ENCODE measurements around the gene KRTAP10-10.
"Not testable (repeated sequence)": the region's sequence is repeated elsewhere in the genome, so short reads cannot be mapped to it uniquely, and the experiment has no call there.

Gene KRTAP10-10

DNA sequence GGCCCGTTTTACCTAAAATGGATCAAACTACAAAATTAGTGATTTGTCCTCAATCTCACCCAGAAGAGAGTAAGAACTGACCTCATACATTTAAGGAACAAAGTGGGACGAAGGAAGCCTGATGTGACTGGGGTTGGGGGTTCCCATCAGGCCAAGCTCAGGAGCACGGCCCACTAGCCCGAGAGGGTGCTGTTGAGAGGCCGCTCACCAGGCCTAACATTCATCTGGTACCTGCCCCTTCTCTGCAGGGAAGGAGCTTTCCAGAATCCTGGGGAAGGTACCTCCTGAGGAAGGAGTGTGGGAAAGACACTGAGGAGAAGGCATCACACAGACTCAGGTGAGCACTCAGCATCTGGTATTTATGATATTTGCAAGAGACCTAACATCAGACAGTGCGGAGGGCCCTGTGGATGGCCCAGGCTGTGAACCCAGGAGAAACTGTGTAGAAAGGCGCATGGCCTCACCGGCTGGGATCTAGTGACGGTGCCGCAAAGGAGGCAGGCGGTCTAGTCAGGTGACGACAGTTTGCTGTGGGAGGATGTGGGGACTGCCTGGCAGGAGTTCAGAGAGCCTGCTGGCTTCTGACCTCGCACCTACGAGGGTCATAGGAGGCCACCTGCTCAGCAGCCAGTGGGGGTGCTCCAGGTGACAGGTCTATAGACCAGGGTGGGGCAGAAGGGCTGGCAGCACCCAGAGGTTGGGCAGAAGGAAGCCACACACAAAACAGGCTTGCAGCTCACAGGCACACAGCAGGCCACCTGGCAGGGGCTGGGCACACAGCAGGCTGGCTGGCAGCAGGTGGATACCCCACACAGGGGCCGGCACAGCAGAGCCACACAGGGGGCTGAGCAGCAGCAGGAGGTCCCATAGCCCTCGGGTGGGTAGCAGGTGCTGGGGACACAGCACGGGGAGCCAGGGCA, 16.8 kb downstream of the KRTAP10-10 start:
- DNase-seq: peak; percentile 27

GRCh38 chr21:44654576-44655175, 17.5 kb downstream of the KRTAP10-10 start, which contains the start of gene KRTAP12-4:
KRTAP12-4 (minus strand) TSS chr21:44654659; CDS start chr21:44654614, 45 bp downstream.
- DNase-seq: no peak

DNA sequence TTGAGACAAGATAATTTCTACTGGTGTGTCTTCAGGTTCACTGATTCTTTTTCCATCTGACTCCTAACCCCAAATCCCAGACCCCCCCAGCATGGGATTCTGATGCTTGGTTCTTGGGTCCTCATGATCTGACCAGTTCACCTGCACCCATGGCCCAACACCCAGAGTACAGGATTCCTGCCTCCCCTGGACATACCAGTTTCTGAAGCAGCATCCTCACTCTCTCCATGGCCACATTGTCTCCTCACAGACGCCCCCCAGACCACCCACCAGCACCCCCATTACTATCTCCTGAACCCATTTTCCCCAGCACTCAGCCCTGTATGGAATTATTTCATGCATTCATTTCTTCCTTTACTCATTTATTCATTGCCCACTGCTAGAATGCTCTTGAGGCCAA, 19.7 kb downstream of the KRTAP10-10 start:
- no peak for DNase-seq

DNA sequence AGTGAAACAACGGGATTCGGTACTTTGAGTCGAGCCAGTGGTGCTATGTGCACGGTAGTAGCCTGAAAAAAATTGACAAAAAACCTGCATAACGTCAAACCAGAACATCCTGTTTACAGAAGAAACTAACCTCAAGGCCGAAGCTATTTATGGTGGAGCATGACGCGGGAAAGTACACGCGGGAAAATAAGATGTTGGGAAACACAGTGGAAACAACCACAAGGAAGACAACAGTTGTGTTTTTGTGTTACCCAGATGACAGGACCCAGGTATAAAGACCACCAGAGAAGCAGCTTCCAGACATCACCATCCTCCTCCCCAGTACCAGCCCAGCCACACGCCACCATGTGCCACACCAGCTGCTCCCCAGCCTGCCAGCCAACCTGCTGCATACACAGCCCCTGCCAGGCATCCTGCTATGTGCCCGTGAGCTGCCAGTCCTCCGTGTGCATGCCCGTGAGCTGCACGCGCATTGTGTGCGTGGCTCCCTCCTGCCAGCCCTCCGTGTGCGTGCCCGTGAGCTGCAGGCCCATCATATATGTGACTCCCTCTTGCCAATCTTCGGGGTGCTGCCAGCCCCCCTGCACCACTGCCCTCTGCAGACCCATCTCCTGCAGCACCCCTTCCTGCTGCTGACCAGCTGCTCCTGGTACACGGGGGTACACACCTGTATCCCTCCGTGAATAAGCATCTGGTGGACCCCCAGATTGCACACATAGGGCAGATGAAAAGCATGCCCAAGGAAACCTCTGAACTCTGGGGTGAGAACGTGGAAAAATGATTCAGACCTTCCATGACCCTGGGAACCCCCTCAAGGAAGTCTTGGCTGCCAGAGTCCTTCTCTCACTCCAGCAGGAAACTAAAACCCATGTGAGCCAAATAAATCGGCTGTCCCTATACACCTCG, 20.7 kb downstream of the KRTAP10-10 start, which contains the start of gene KRTAP12-3:
Gene KRTAP12-3, plus strand, starts transcription at position 298 of the 906 bp plus-strand sequence. Its CDS starts 48 bp downstream, at position 346.
- DNase-seq: no peak

DNA sequence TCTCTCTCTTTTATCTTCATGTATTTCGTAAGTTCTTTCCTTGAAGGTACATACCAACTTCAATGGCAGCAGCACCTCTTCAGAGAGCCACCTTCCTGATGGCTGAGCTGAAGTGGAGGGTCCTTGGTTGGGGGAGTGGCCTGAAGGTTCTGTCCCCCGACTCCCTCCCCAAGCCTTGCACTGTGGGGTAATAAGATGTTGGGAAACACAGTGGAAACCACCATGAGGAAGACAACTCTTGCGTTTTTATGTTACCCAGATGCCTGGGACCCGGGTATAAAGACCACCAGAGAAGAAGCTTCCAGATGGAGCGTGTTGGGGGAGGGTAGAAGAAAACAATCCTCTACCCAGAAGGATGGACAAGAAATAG, 21.4 kb downstream of the KRTAP10-10 start:
- DNase-seq: no peak

DNA sequence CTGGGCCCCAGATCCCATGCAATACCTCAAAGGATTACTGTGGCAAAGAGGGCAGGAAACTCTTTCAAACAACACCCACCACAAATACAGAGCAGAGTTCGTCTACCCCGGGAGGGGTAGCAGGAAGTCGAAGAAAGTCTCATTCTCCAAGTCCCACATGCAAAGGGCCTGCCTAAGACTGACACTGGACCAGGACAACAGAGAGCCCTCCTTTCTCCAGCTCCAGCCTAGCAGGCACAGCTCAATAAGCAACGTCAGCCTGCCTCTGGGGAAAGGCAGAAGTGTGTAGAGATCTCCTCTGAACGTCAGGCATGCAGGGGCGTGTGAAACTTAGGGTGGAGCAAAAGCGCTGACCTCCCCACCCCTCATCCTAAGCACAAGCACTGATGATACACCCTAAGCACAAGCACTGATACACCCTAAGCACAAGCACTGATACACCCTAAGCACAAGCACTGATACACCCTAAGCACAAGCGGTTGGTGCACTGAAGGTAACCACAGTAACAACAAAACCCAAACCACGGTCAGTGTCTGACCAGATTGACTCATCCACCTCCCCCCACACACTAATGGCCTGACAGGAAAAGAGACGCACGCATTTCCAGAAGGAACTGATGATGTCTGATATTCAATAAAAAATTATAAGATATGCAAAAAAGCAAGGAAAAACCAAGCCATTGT, 21.9 kb downstream of the KRTAP10-10 start:
- no peak for DNase-seq

DNA sequence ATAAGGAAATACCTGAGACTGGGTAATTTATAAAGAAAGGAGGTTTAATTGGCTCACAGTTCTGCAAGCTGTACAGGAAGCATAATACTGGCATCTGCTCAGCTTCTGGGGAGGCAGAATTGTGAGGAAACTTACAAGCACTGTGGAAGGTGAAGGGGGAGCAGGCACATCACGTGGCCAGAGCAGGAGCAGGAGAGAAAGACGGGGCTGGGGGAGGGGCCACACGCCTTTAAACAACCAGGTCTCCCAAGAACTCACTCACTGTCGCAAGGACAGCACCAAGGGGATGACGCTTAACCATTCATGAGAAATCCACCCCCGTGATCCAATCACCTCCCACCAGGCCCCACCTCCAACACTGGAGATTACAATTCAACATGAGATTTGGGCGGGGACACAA, 24.4 kb downstream of the KRTAP10-10 start:
- DNase-seq: not testable (repeated sequence)

DNA sequence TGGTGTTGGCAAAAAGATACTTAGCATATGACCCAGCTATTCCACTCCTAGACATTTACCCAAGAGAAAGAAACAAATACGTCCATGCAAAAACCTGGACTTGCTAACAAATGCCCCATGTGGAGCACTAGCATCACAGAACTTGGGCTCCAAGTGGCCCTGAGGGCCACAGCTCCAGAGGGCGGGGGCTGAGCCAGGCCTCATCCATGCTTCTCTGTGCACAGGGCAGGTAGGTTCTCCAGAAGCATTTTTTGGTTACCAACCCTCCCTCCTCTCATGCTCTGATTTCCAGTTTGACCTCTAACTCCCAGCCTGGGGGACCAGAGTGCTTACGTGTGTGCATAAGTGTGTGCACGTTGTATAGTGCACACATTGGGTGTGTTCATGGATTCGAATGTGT, 27.5 kb downstream of the KRTAP10-10 start:
- DNase-seq: no peak

- no peak for DNase-seq
Observed at GRCh38 chr21:44666401-44667320, 29.5 kb downstream of the KRTAP10-10 start, which contains the start of gene KRTAP12-2. KRTAP12-2 (minus strand) TSS chr21:44666927; CDS start chr21:44666886, 41 bp downstream.

- no peak for DNase-seq
Observed at GRCh38 chr21:44667612-44668011, 30.5 kb downstream of the KRTAP10-10 start.

GRCh38 chr21:44670642-44671432, 33.7 kb downstream of the KRTAP10-10 start:
- DNase-seq: no peak

- no peak for DNase-seq
Observed at GRCh38 chr21:44671911-44672310, 34.8 kb downstream of the KRTAP10-10 start.

- DNase-seq: no peak
Observed at GRCh38 chr21:44677881-44678280, 40.7 kb downstream of the KRTAP10-10 start.

GRCh38 chr21:44681152-44681551, 44.0 kb downstream of the KRTAP10-10 start:
- DNase-seq: no peak

GRCh38 chr21:44681861-44682579, 44.9 kb downstream of the KRTAP10-10 start, which contains the start of gene KRTAP12-1:
KRTAP12-1 (minus strand) TSS chr21:44682163; CDS start chr21:44682123, 40 bp downstream.
- no peak for DNase-seq

DNA sequence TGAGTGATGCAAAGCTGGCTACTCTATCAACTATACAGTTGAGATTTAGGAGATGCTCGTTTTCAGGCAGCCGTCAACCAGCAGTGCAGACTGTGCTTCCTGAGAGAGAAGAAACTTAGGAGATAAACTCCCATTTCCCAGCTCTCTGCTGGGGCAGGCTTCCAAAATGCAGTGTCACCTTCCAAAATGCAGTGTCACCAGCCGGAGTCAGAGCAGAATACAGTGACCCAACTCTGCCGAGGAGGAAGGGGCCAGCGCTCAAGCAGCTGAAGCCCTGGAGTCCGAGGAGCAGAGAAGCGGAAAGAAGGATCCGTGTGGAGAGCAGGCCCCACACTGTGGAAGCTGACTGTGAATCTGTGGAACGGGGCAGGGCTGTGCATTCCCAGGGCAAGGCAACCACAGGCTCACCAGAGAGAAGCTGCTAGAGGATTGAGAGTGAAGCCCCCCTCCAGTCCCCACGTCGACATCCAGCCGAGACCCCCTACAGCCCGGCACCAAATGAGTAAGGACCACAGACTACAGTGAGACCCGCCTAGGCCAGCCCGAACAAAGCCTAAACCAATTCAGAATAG, 45.5 kb downstream of the KRTAP10-10 start:
- no peak for DNase-seq

DNA sequence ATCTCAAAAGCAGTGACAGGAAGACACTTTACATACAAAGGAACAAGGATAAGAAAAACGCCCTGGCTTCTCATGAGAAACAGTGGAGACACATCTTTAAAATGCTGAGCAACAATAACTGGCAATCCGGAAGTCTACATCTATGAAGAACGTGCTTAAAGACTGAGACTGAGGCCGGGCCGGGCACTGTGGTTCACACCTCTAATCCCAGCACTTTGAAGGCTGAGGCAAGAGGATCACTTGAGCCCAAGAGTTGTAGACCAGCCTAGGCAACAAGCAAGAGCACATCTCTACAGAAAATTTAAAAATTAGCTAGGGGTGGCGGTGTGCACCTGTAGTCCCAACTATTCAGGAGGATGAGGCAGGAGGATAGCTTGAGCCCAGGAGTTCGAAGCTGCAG, 46.9 kb downstream of the KRTAP10-10 start:
- DNase-seq: no peak

DNA sequence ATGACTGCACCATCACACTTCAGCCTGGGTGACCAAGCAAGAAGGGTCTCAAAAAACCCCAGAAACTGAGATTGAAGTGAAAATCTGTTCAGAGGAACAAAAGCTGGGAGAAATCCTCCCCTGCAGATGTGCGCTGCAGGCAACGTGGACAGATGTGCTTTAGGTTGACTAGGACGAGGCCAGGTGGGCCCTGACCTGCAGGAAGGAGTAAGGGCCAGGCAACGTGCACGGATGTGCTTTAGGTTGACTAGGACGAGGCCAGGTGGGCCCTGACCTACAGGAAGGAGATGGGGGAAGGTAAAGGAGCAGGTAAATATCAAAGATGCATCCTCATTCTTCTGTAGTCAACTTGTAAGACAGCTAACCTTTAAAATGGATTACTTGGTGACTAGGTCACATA, 47.3 kb downstream of the KRTAP10-10 start:
- DNase-seq: no peak

DNA sequence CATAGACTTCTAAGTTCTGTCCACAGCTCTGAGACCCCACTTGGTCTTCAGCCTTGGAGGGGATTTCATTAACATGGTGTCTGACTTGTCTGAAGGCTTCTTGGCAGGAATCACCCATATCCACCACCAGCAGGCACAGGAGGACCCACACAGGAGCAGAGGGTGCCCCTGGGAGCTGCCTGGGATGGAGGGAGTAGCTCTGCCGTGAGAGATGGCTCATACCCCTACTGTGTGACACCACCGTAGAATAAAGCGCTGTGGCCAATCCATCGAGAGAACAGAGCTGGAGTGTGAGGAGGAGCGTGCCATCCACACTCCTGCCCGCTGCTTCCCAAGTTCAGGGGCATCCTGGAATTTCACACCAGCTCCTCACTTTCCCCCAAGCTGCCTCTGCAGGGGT, 47.9 kb downstream of the KRTAP10-10 start:
- DNase-seq: not testable (repeated sequence)
